Measurements from ENCODE around the gene FDXR.
A peak's percentile ranks its signal among the peaks of the same experiment; 100 is the strongest.

DNA sequence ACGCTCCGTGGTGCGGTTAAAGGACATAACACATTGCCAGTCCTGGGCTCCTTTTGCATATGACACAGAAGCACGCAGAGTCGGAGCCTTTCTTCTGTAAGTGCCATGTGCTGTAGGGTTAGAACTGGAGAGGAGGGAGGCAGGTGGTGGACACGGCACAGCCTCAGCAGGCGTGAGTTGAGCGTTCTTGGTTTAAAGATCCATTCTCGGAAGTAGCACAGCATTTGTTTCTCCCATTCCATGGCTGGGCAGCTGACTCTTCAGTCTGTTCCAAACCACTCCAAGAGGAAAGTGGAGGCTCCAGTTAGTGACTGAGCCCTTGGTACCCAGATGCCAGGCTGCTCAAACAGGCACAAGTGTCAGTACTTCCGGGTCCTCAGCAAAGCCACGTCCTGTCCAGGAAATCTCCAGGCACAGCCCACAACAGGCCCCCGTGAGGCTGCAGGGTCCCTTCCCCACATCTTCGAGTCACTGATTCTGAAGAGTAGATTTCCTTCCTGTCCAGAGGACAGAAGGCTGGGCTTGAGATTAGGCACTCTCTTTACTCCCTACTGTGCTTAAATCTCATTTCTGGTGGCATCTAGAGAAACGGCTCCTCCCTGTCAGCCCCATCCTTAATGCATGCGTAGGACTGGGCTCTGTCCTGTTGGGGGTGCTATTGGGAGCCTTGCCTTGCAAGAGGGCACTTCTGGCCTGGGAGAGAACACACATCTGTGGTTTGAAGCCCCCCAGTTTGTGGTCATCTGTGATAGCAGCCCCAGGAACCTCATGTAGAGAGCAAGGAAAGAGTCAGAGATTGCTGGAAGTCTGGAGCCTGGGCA is 57.0 kb downstream of the FDXR start:
- TF ChIP-seq POLR2AphosphoS5 (IDR thresholded peaks at IDR 0.05; ENCODE audit: insufficient read depth, low read depth, low read length) (no peak), POLR2A (IDR thresholded peaks at IDR 0.05; ENCODE audit: low read depth, low read length) (no peak), EZH2 (IDR thresholded peaks at IDR 0.05; ENCODE audit: borderline replicate concordance, low read depth, low read length, severe bottlenecking) (no peak), JUN (IDR thresholded peaks at IDR 0.05; ENCODE audit: borderline replicate concordance, insufficient read depth, insufficient read length, low read depth) (no peak), MYC (IDR thresholded peaks at IDR 0.05; ENCODE audit: low read depth, low read length) (no peak), GATA2 (IDR thresholded peaks at IDR 0.05; ENCODE audit: insufficient read depth, insufficient read length, low read depth, low read length) (no peak), FOS (IDR thresholded peaks at IDR 0.05; ENCODE audit: borderline replicate concordance, insufficient read depth, low read length) (no peak)
- TF ChIP-seq, protein P1, sequence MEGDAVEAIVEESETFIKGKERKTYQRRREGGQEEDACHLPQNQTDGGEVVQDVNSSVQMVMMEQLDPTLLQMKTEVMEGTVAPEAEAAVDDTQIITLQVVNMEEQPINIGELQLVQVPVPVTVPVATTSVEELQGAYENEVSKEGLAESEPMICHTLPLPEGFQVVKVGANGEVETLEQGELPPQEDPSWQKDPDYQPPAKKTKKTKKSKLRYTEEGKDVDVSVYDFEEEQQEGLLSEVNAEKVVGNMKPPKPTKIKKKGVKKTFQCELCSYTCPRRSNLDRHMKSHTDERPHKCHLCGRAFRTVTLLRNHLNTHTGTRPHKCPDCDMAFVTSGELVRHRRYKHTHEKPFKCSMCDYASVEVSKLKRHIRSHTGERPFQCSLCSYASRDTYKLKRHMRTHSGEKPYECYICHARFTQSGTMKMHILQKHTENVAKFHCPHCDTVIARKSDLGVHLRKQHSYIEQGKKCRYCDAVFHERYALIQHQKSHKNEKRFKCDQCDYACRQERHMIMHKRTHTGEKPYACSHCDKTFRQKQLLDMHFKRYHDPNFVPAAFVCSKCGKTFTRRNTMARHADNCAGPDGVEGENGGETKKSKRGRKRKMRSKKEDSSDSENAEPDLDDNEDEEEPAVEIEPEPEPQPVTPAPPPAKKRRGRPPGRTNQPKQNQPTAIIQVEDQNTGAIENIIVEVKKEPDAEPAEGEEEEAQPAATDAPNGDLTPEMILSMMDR (IDR thresholded peaks at IDR 0.05; ENCODE audit: extremely low read depth in 1 of 2, insufficient read depth in 1 of 2, low read depth in 1 of 2, low read length in 2 of 2), result peak; percentile 31 to 37
- TF ChIP-seq, protein P2, sequence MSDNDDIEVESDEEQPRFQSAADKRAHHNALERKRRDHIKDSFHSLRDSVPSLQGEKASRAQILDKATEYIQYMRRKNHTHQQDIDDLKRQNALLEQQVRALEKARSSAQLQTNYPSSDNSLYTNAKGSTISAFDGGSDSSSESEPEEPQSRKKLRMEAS (IDR thresholded peaks at IDR 0.05; ENCODE audit: insufficient read depth, insufficient read length), result no peak

Data from endothelial cell of umbilical vein (primary cell).